ENCODE data around the gene PDE9A.

DNA sequence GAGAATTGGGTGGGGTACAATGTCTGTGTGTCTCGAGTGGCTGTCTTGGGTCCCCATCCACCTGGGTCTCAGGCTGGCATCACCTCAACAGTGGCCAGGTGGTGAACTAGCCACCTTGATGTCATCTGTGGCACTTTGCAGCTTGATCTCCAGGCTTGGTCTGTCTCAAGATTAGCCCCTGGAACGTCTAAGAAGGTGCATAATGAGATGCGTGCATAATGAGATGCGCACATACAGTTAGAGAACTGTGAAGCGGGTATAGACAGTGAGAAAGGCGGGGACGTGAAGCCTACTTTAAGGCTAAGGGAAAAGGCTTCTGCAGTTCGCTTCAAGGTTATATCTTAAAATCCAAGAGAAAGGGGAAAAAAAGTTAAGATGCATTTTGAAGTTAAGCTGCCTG, 127.2 kb downstream of the PDE9A start:
- TF ChIP-seq, protein P1, sequence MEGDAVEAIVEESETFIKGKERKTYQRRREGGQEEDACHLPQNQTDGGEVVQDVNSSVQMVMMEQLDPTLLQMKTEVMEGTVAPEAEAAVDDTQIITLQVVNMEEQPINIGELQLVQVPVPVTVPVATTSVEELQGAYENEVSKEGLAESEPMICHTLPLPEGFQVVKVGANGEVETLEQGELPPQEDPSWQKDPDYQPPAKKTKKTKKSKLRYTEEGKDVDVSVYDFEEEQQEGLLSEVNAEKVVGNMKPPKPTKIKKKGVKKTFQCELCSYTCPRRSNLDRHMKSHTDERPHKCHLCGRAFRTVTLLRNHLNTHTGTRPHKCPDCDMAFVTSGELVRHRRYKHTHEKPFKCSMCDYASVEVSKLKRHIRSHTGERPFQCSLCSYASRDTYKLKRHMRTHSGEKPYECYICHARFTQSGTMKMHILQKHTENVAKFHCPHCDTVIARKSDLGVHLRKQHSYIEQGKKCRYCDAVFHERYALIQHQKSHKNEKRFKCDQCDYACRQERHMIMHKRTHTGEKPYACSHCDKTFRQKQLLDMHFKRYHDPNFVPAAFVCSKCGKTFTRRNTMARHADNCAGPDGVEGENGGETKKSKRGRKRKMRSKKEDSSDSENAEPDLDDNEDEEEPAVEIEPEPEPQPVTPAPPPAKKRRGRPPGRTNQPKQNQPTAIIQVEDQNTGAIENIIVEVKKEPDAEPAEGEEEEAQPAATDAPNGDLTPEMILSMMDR (IDR thresholded peaks at IDR 0.05): no peak
- no peak for TF ChIP-seq CEBPB (IDR thresholded peaks at IDR 0.05)
- TF ChIP-seq POLR2A (IDR thresholded peaks at IDR 0.05; ENCODE audit: low read length): no peak
- TF ChIP-seq RCOR1 (IDR thresholded peaks at IDR 0.05; ENCODE audit: low read depth, low read length): no peak
- TF ChIP-seq RFX5 (IDR thresholded peaks at IDR 0.05): no peak
- TF ChIP-seq JUNB (IDR thresholded peaks at IDR 0.05): no peak

Data from A549 (cell line).